Measurements from ENCODE around the gene MYBL2. TPM values are rescaled to one million over a fixed set of nuclear protein-coding genes. Genes with fewer than 3 reads are reported as not detected.

Gene MYBL2
- total RNA-seq, 1 donor from 2014 or later: 0.40 TPM

GRCh38 chr20:43716757-43717615 lies 50.1 kb downstream of the MYBL2 start:
- no peak for DNase-seq (ENCODE audit: low spot score)
- no peak for ATAC-seq
- intact Hi-C loops (cut with DNase I): no loop called here

- no peak for DNase-seq (ENCODE audit: low spot score)
- intact Hi-C loops (cut with DNase I): no loop called here
- ATAC-seq: no peak
Measured at GRCh38 chr20:43717616-43717995, 50.7 kb downstream of the MYBL2 start.

GRCh38 chr20:43720007-43720406 lies 53.1 kb downstream of the MYBL2 start:
- no peak for ATAC-seq
- intact Hi-C loops (cut with DNase I): no loop called here
- DNase-seq (ENCODE audit: low spot score): no peak

- intact Hi-C loops (cut with DNase I): no loop called here
- no peak for DNase-seq (ENCODE audit: low spot score)
- ATAC-seq: no peak
Measured at GRCh38 chr20:43721097-43721428, 54.1 kb downstream of the MYBL2 start.

- DNase-seq (ENCODE audit: low spot score): no peak
- intact Hi-C loops (cut with DNase I): no loop called here
- no peak for ATAC-seq
Measured at GRCh38 chr20:43721429-43722152, 54.7 kb downstream of the MYBL2 start.

GRCh38 chr20:43722153-43722505 lies 55.2 kb downstream of the MYBL2 start:
- intact Hi-C loops (cut with DNase I): no loop called here
- no peak for ATAC-seq
- DNase-seq (ENCODE audit: low spot score): no peak

- intact Hi-C loops (cut with DNase I): no loop called here
- DNase-seq (ENCODE audit: low spot score) (no peak), ATAC-seq (no peak)
Measured at GRCh38 chr20:43723186-43723585, 56.3 kb downstream of the MYBL2 start.

DNA sequence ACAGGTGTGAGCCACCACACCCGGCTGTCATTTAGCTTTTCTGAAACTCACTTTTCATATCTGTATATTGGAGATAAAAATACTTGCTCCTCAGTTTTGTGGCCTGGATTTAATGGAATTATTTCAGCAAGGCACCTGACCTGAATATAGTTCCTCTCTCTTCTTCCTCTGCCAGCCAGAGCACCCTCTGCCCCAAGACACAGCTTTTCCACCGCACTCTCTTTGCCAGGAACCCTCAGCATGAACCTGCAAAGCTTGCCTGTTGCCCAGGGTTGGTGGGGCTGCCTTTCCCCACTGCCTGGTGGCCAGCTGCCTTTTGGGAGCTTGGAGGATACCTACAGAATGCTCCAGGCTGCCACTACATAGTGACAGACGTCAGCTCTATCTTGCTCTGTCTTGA lies 56.8 kb downstream of the MYBL2 start:
- DNase-seq (ENCODE audit: low spot score): no peak
- intact Hi-C loops (cut with DNase I): no loop called here
- no peak for ATAC-seq

- DNase-seq (ENCODE audit: low spot score) (no peak), ATAC-seq (no peak)
- intact Hi-C loops (cut with DNase I): no loop called here
Measured at GRCh38 chr20:43724383-43724782, 57.5 kb downstream of the MYBL2 start.

GRCh38 chr20:43725666-43726065 lies 58.8 kb downstream of the MYBL2 start:
- DNase-seq (ENCODE audit: low spot score): no peak
- intact Hi-C loops (cut with DNase I): no loop called here
- no peak for ATAC-seq

DNA sequence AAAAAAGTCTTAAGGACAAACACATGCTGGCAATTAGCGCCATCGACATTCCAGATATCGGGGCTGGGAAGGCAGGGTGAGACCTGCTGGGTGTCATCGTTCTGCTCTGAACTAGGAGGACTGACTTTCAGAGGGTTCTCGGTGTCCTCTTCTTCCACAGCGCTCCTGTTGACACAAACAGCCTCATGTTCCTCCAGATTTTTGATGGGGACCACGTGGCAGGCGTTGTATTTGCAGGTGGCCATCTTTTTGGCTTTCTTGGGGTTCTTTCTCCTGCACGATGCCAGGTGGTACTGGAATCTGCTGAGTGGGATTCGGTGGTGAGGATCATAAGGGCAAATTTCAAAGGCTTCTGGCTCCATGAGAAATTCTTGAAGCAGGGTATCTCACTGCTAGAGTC lies 59.4 kb downstream of the MYBL2 start:
- intact Hi-C loops (cut with DNase I): no loop called here
- DNase-seq (ENCODE audit: low spot score) (no peak), ATAC-seq (no peak)

DNA sequence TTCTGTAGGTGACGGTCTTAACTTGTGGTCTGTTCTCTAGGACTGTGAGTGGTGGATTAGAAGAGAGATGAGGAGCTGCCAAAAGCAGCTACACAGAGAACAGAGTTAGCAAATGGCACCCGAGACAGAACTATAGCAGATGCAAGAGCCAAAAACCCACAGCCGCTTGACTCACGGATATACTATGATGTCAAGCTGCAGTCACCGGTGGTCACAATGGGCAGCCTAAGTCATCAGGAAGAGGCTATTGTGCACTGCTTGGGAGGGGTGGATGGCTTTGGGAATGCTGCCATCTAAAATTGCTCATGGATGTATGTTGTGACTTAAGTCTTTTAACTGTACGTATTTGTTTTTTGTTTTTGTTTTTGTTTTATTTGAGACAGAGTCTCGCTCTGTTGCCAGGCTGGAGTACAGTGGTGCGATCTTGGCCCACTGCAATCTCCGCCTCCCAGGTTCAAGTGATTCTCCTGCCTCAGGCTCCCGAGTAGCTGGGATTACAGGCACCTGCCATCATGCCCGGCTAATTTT lies 60.0 kb downstream of the MYBL2 start, which contains the start of gene GTSF1L:
GTSF1L (minus strand) TSS at position 192 of the 528 bp plus-strand sequence. CDS start 308 bp downstream, outside the sequence.
- intact Hi-C loops (cut with DNase I): no loop called here
- ATAC-seq: no peak
- DNase-seq (ENCODE audit: low spot score): no peak

GRCh38 chr20:43727980-43728590 lies 61.2 kb downstream of the MYBL2 start:
- intact Hi-C loops (cut with DNase I): no loop called here
- ATAC-seq: no peak

DNA sequence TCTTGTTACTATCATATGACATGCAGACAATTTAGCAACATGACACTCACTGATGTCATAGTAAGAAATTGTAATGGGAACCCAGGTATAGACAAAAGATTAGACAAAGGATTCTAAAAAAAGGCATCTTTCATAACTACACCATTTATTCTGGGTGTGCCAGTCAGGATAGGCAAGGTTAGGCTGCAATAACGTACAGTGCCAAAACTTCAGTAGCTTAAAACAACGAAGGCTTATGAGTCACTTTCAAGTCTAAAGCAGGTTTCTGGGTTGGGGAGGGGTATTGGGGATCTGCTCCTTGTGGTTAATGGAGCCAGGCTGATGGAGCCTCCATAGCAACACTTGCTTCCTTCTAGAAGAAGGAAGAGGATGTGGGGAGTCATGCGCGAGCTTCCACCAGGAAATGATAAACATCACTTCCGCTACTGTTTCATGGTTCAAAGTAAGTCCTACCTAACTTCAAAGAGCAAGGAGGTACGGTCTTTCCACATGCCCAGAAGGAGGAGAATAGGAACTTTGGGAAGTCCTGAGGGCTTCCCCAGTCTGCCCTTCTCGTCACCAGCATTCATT lies 61.9 kb downstream of the MYBL2 start:
- DNase-seq (ENCODE audit: low spot score) (no peak), ATAC-seq (no peak)
- intact Hi-C loops (cut with DNase I): no loop called here

More at GRCh38 chr20:43727980-43728590, 61.2 kb downstream of the MYBL2 start:
- no peak for DNase-seq (ENCODE audit: low spot score)

GRCh38 chr20:43731469-43731868 lies 64.6 kb downstream of the MYBL2 start:
- no peak for DNase-seq (ENCODE audit: low spot score)
- ATAC-seq: no peak
- intact Hi-C loops (cut with DNase I): no loop called here

- ATAC-seq (no peak), DNase-seq (ENCODE audit: low spot score) (no peak)
- intact Hi-C loops (cut with DNase I): no loop called here
Measured at GRCh38 chr20:43731927-43732326, 65.0 kb downstream of the MYBL2 start.

- no peak for DNase-seq (ENCODE audit: low spot score)
- intact Hi-C loops (cut with DNase I): no loop called here
- ATAC-seq: no peak
Measured at GRCh38 chr20:43736588-43737158, 69.8 kb downstream of the MYBL2 start.

DNA sequence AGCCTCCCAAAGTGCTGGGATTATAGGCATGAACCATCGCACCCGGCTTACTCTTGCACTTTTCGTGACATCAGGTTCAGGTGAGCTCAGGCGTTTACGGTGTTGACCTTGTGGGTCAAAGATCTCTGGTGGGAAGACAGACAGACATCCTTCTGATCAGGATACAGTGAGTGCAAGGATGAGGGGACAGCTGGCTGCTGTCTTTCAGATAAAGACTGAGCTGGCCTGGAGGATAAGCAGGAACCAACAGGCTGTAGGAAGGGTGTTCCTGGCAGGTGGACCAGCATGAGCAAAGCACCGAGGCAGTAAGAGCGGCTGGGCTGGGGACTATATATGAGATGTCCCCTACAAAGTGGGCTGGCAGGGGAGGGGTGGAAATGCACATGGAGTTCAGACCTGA lies 71.0 kb downstream of the MYBL2 start:
- no peak for DNase-seq (ENCODE audit: low spot score)
- no peak for ATAC-seq
- intact Hi-C loops (cut with DNase I): no loop called here

GRCh38 chr20:43739148-43739749 lies 72.3 kb downstream of the MYBL2 start:
- intact Hi-C loops (cut with DNase I): no loop called here
- DNase-seq (ENCODE audit: low spot score): no peak

More at GRCh38 chr20:43739148-43739749, 72.3 kb downstream of the MYBL2 start:
- ATAC-seq: no peak
